Stimulated activated naive CD4-positive, alpha-beta T cell treated with Interleukin-2 at 50 U/mL for 16 hours (primary cell): ENCODE data around the gene RAC3.
A peak's percentile ranks its signal among the peaks of the same experiment; 100 is the strongest.

ENCODE experiments used
- DNase-seq: peaks from one replicate; lab custom pipeline; 2025; lab: John Stamatoyannopoulos, UW

The RAC3 gene

DNA sequence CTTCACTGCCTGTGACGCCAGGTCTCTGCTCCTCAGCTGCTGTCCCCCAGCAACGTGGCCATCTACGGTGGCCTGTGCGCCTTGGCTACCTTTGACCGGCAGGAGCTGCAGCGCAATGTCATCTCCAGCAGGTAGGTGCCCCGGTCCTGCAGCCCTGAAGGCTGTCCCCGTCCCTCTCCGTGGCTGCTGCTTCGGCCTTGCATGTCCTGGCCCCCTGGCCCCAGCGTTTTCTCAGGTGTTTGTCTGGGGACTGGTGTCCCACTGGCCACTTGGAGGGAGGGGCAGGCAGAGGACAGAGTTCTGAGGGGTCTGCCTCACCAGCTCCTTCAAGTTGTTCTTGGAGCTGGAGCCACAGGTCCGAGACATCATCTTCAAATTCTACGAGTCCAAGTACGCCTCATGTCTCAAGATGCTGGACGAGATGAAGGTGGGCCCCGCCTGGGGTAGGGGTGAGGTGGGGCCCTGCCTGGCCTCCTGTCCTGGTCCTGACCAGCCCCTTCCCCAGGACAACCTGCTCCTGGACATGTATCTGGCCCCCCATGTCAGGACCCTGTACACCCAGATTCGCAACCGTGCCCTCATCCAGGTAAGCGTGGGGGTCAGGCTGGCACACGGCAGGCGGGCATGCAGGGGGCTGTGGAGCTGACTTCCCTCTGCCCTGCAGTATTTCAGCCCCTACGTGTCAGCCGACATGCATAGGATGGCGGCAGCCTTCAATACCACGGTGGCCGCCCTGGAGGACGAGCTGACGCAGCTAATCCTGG, 24.7 kb downstream of the RAC3 start:
- no peak for DNase-seq

DNA sequence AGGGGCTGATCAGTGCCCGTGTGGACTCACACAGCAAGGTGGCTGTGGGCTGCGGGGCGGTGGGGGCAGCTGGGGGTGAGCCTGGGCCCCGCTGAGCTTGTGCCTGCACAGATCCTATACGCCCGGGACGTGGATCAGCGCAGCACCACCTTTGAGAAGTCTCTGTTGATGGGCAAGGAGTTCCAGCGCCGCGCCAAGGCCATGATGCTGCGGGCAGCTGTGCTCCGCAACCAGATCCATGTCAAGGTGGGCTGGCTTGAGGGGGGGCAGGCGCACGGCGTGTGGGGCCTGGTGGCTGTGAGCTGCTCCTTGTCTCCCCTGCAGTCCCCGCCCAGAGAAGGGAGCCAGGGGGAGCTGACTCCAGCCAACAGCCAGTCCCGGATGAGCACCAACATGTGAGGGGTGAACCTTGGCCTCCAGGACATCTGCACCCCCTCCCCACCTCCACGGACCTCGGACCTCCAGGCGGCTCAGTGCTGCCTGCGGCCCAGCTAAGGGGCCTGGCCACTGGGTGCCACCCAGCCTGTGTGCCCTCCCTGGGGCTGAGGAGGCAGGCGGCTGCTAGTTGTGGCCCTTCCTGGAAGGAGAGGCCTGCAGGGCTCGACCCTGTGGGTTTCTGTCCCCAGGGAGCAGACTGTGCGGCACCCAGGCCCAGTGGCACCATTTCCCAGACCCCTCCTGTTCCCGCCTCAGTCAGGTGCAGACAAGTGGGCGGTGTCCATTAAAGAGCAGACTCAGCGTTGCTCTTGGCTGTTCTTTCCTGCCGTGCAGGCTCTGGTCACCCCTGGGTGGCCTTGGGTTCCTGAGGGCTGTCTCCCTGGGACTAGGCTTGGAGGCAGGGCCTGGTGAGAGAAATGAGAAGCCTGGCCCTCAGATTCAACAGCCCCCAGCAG, 25.5 kb downstream of the RAC3 start:
- DNase-seq, result no peak

DNA sequence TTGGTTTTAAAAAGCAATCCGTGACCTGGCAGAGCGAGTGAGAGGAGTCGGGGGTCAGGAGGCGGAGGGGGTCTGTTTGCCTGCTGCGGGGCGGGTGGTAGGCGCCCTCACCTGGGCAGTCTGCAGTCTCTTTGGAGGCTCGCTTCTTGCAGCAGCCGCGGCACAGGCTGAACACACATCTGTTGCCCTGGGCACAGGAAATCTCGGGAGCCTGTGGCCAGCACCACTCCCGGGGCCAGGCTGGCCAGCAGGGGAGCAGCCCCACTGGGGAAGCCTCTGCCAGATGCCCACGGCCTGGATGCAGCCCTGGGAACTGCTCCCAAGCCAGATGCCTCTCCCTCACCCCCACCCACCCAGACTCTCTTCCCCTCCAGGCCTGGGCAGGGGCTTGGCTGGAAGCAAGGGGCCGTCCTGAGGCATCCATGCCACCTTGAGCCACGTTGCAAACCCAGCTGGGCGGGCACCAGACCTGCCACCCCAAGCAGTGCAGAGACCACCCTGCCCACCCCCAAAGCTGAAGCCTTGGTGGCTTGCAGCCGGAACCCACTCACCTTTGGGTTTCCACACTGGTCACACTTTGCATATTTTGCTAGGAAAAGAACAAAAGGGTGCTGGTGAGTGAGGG, 26.9 kb downstream of the RAC3 start:
- no peak for DNase-seq

DNA sequence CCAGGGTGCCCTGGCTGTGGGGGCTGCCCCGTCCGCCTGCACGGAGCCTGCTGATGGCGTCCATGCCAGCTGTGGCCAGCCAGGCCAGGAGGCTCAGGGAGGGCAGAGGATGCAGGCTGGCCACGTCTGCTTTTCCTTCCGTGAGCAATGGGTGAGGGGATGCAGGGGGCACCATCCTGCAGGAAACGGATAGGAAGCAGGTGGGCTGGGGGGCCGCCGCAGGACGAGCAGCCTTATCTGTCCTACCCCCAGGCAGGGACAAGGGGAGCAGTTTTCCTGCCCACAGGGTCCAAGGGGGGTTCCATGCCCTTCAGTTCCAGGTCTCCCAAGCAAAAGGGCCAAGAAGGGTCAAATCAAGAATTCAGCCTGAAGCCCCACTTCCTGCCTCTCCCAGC, 27.4 kb downstream of the RAC3 start:
- DNase-seq, result no peak

DNA sequence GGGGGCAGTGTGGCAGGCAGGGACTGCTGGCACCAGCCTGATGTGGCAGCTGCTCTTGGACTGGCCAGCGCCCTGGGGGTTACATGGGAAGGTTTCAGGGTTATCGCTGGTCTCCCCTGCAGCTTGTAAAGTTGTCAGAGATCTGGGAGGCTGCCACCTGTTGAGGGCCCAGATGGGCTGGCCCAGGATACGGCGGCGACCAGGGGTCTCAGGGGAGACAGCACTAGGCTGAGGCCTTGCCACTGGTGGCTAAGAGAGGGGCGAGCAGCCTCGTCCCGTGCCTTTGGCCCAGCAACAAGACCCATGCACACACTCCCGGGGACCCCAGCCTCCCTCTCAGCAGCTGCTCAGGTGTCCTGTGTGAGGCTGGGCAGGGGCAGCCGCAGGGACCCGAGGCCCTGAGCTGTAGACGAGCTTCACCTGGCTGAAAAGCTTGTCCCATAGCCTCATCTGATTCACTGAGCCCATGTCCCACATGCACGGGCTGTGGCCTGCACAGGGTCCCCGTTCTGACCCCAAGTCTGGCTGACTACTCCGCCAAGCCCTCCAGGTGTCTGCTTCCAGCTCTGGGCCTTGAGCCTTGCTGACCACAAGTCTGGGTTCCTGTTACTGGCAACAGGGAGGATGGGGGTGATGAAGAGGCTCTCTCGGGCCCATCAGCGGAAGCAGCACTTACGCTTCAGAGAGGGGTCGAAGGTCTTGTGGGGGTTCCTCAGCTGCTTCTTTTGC, 28.0 kb downstream of the RAC3 start:
- no peak for DNase-seq

DNA sequence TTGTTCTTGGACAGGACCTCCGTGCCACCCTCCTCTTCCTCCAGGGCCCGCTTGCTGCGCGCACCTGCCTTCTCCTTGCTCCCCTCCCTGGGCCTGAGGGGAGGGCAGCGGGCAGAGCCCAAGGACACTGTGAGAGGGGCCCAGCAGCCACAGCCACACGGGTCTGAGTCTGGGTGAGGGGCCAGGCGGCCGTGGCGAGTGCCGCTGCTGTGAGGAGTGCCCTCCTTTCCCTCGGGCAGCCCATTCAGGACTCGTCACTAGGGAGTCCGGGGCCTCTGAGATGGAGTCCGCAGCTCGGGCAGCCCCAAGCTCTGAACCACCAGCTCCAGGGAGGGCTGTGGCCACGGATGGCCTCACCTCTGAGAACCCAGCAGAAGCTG, 28.5 kb downstream of the RAC3 start:
- no peak for DNase-seq

DNA sequence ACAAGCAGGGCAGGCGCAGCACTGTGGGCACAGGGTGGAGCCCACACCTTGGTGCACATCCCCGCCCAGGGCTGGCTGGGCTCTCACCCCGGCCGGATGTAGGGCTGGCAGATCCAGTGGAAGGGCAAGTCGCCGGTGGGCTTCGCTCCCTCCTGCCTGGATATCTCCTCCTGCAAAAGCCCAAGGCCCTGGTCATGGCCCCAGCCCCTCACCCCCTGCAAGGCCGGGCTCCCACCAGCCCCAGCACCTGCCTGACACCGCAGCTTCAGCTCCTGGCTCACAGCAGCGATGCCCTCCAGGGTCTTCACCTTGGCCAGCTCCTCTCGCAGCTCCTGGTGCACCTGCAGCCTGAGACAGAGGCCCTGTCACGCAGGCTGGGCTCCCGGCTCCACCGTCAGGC, 29.1 kb downstream of the RAC3 start:
- no peak for DNase-seq

DNA sequence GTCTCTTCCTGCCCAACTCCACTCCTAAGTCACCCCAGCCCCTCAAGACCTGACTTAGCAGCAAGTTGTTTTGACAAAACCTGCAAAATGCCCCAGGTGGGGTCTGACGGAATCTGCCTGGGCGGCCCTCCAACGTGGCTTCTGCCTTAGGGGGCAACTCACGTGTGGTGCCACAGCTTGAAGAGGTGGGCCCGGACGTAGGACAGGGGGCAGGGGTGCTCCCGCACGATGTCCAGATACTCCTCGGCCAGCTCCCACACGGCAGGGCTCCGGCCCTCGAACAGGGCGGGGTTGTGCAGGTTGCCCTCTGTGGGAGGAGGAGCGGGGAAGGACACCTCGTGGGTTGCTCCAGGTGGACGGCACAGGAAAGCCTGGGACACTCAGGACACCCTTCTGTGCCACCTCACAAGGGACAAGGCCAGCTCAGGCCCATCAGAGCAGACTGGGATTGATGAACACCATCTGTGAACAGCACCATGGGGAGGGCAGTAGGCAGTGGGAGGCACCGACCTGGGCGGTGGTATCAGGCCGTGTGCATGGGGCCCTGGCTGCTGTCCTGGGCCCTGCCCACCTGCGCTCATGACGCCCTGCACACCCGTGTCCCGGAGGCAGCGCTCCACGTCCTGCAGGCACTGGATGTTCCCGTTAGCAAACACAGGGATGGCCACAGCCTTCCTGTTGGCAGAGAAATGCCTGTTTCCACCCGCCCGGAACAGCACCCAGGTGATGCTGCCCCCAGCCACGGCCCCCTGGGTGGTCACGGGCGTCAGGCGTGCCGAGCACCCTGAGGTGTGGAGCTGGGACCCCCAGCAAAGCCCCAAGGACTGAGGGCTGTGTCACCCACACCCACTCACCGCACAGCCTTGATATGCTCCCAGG, 29.8 kb downstream of the RAC3 start:
- no peak for DNase-seq

DNA sequence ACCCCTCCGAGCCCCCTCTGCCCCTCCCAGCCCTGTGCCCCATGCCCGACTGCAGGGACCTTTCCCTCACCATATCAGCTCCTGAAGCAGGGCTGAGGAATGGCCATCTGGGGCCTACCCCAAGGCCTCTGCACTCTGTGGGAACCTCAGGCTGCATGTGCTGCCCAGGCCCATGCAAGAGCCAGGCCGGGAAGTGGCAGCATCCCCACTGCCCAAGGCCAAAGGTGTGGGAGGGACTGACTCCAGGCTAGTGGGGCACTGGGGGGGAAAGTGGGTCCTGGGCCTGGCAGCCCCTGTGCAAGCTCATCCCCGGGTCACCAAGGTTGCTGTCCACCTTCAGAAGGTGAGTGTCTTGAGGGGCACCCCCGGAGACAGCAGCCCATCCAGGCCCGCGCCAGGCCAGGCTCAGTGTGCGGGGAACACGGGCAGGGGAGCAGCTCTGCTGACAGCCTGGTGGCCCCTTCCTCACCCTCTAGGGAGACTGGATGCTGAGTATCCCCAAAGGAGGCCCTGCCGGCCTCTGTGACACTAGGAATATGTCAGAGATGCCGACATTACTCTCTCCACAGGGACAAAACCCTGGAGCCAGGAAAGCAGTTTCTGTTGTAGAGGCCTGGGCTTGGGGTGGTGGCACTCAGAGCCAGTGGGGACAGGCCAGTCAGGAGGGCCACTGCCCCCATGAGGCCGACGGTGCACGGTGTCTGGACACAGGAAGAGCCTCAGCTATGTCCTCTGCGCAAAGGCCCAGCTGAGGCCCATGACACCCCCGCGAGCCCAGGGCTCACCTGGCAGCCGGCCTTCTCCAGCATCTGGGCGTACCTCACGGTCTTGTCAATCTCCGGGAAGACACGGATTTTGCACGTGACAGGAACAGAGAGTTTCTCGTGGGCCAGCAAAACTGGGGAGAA, 30.9 kb downstream of the RAC3 start:
- no peak for DNase-seq

DNA sequence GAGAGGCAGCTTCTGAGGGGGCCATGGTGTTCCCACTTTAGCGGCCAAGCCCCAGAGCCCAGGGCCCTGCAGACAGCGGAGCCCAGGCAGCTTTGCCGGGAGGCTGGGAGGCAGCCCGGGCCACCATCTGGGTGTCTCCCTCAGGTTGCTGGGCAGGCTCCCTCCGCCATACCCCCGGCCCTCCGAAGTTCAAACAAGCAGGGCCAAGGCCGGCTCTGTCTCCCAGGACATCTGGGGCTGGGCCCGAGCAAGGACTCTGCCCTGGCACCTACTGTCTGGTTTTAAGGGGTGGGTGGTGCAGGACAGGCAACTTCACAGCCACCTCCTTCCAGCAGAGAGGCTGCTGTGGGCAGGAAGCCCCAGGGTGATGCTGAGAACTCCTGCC, 31.5 kb downstream of the RAC3 start:
- DNase-seq, result no peak

DNA sequence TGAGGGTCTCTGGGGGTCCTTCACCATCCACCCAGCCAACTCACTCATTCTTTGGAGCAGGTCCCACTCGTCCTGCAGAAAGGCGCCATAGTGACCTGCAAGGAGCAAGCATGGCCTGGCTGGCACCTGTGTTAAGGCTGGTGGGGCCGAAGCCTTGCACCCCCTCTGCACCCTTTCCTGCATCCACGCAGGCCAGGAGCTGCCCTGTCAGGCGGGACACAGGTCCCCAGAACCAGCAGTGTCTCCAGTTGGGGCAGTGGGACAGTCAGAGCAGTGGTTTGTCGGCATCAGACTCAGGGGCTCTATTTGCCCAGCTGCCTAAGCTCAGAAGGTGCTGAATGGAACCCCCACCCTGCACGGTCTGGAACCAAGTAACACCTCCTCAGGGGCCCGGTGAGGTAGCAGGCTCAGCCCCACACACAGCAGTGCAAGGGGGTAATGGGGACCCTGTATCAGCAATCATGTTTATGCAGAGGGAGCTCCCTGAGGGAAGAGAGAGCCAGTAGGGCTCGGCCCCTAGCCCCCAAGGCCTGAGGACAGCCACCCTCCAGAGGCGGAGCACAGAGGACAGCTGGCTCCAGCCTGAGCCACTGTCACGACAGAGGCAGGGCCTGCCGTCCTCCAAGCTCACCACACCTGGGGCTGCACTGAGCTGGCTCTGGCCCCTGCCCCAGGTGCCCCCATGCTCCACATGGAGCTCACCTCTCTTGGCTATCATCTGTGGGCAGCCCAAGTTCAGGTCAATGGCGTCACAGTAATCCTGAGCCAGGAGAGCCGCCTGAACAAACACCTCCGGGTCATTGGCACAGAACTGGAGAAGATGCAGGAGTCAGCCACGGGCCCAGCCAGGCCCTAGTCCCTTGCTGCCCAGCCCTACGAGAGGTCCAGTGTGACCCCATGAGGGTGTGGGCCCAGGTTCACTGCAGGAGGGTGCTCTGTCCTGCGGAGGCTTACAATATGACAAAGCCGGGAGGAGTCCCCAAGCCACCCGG, 32.2 kb downstream of the RAC3 start:
- DNase-seq, result no peak

DNA sequence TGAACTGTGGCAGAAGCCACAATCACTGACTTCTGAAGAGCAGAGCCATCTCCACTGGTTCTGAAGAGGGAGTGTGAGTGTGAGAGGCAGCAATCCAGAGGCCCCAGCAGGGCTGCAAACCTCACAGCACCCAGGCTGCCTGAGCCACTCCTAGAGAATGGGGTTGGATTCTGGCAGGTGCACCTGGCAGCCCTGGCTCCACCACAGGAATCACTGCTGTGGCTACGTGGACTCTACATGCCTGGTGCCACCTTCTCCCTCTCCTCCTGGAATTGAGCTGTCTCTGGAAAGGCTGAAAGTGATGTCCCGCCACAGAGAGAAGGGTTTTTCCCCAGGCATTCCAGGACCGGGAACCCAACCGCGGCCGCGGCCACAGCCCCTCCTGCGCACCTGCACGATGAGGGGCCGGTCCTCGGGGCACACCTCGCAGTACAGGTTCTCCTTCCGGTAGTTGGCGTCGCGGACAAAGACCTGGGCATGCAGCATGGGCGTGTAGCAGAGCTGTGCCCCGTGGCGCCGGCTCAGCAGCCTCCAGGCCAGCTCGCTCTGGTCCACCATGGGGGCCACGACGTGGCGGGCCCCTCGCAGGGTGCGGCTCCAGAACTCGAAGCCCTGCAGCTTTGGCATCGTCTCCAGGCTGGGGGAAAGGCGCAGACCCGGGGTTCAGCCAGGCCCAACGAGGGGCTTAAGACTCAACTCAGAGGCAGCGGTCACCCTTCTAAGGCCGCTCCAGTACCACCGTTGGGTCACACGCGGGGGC, 33.1 kb downstream of the RAC3 start:
- DNase-seq, result no peak

DNA sequence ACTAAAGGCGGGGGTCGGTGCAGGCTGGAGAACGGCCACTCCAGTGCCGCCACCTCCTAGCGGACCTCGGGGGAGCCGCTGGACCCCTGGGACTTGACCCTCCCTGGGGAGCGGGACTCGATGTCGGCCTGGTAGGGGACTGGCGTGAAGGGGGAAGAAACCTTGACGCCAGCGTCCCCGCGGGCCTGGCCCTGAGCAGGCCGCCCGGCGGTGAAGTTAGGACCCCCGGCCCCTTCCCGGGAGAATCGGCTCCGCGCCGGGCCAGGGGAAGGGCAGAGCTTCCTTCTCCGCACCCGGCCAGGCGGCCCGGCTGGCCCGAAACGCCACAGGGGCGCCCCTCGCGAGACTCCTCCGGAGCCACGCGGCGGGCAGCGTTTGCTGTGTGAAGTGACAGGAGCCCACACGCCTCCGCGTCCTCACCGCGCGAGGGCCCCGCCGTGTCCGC, 33.7 kb downstream of the RAC3 start:
- peak; percentile 36 for DNase-seq

DNA sequence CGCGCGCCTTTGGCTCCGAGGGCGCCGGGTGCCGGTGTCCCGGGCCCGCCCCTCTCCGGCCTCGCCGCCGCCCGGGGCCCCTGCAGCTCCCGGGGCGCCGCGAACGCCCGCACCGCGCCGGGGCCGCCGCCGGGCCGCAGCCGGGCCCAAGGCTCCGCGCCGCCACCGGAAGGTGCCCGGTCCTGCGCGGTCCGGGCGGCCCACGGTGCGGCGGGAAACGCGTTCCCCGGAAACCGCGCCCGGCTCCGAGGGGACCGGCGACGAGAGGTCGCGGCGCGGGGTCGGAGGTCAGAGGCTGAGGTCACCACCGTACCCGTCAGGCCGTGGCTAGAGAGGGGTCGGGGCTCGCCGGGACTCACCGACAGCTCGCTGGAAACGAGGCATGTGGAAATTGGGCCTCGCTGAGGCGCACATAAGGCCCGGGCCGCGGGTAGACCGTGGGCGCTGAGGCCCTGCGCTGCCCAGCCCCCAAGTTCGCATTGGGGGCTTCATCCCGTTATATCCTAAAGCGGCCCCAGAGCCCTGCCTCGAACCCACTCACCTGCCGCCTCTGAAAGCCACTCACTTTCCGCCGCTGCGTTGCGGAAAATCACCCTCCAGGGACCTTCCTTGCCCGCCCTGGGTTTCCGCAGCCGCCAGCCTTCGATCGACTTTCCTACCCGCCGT, 34.3 kb downstream of the RAC3 start, which contains the start of gene DUS1L:
TSS of gene DUS1L (minus strand) at position 167 of the 666 bp plus-strand sequence. CDS start 745 bp downstream, outside the sequence.
- DNase-seq, result peak; percentile 36

DNA sequence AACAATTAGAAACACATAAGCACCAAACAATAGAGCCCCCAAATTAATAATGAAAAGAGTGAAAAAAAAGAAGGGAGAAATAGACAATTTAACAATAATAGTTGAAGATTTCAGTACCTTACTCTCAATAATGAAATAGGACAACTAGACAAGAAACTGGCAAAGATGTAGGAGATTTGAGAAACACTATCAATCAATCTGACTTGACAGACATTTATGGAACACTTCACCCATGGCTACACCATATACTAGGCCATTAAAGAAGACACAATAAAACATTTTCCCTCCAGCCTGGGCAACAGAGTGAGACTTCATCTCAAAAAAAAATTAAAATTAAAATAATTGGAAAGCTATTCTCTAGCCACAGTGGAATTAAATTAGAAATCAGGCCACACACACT, 39.1 kb downstream of the RAC3 start:
- no peak for DNase-seq

DNA sequence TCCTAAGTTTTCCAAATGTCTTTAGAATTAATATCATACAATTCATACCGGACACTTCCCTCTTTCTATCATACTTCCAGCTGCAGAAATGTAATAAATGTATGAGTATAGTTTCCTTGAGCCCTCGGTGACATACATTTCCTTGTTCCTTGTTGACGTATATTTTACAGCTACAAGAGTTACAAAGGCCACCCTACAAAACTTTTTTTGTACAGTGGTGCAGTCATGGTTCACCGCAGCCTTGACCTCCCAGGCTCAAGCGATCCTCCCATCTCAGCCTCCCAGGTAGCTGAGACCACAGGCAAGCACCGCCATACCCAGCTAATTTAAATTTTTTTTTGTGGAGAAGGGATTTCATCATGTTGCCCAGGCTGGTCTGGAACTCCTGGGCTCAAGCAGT, 41.3 kb downstream of the RAC3 start:
- DNase-seq, result no peak

DNA sequence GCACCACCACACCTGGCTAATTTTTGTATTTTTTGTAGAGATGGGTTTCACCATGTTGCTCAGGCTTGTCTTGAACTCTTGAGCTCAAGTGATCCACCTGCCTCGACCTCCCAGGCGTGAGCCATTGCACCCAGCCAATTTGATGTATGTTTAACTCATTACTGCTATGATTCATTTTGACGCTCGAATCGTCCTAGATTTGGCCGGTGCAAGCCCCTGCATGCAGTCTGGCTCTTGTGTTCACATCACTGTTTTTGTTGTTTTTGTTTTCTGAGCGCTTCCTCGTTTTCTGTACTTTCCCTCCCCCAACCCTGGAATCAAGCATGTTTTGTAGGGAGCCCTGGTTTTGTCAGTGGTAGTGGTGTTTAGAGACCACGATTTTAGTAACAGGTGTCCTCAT, 42.0 kb downstream of the RAC3 start:
- no peak for DNase-seq
